Adrenal gland (tissue), 12 donors: ENCODE measurements around the gene EIF2S3. TPM values are rescaled to one million over a fixed set of nuclear protein-coding genes. Genes with fewer than 3 reads are reported as not detected.
"Not testable (repeated sequence)": the region's sequence is repeated elsewhere in the genome, so short reads cannot be mapped to it uniquely, and the experiment has no call there.

ENCODE experiments used
- DNase-seq, 7 donors: peaks; one replicate each; pipeline ENCODE4 v3.0.0-alpha.2; 2019 to 2020
- H3K27ac ChIP-seq, 5 donors: fragments of 200-600 bp; sonication (generic) in 4 of 5; 1 replicate in 3 of 5; 2 replicates in 2 of 5; pipeline versions ENCODE4 v1.5.1 to v1.8.0; 2016 to 2020; ENCODE audit warnings: mild to moderate bottlenecking in 1 of 5
- H3K27me3 ChIP-seq: fragments of 200-600 bp; 2 replicates; pipeline ENCODE4 v1.8.0; 2021
- H3K36me3 ChIP-seq, 2 donors: fragments of 200-600 bp; replicated peaks in 1 of 2; 1 replicate in 1 of 2; 2 replicates in 1 of 2; pipeline versions ENCODE4 v1.5.1 to v1.8.0; 2018 to 2022
- H3K4me1 ChIP-seq, 2 donors: fragments of 200-600 bp; replicated peaks in 1 of 2; 1 replicate in 1 of 2; 2 replicates in 1 of 2; pipeline versions ENCODE4 v1.5.1 to v1.8.0; 2018 to 2021
- H3K4me3 ChIP-seq, 4 donors: fragments of 200-600 bp; sonication (generic) in 3 of 4; one replicate each; pipeline ENCODE4 v1.5.1; 2016 to 2018
- H3K9me3 ChIP-seq, 3 donors: fragments of 200-600 bp; sonication (generic) in 1 of 3; replicated peaks in 1 of 3; 1 replicate in 2 of 3; 2 replicates in 1 of 3; pipeline versions ENCODE4 v1.5.1 to v1.8.0; 2016 to 2021
- POLR2A ChIP-seq, 2 donors: fragments of 450-650 bp; IDR thresholded peaks; one replicate each; pipeline ENCODE4 v1.6.1; 2017; ENCODE audit warnings: antibody characterized with exemption in 2 of 2, mild to moderate bottlenecking in 2 of 2, moderate library complexity in 1 of 2
- WGBS, 4 donors: extraction: QIAGEN DNeasy Blood & Tissue Kit in 2 of 4; methylation state at CpG; one replicate each; pipeline versions ENCODE4 v1.1.5 to v1.1.7; 2013 to 2017; 5-methylcytosine and 5-hydroxymethylcytosine counted together
- intact Hi-C, 2 donors: fragments of 100-400 bp; cut with DNase I; formaldehyde crosslinking; loops; one replicate each; pipeline versions ENCODE4 v1.14.1 to v1.15.0; 2022 to 2023
- polyA plus RNA-seq, 3 donors: library from polyadenylated mRNA; stranded (reverse); fragments of 200-250 nt in 2 of 3; fragments of 350-450 nt in 1 of 3; fragmentation: Illumina TruSeq in 1 of 3; extraction: RNeasy Lipid Tissue Mini Kit (QIAGEN cat#74804) in 1 of 3; gene quantifications; one replicate each; pipeline ENCODE4 v1.2.3, GENCODE V29; 2013 to 2014
- total RNA-seq, 9 donors: library from RNA; depleted of rRNA in 4 of 9; stranded (reverse); fragments of >200 nt in 4 of 9; fragments of 120-200 nt in 1 of 9; fragmentation: NEBNext Ultra II Directional in 1 of 9; extraction: Animal tissue kit (Norgen Biotek cat#: 25700) in 1 of 9; gene quantifications; one replicate each; pipeline versions ENCODE4 v1.1.0 to v1.2.4, GENCODE V29; 2013 to 2023
- TF ChIP-seq, protein P1 (sequence below), 6 experiments: fragments of 450-650 bp in 4 of 6; fragments of 200-600 bp in 2 of 6; sonication (generic) in 1 of 6; IDR thresholded peaks; 1 replicate in 5 of 6; 2 replicates in 1 of 6; pipeline versions ENCODE4 v1.5.1 to v1.8.0; 2016 to 2021; ENCODE audit warnings: antibody characterized with exemption in 6 of 6, mild to moderate bottlenecking in 2 of 6, moderate library complexity in 1 of 6
- donor health status: healthy with polysubstance abuse.
- donor health status: Bipolar disorder and iron deficiency.
- donor health status: DM: yes; HTN: yes; CAD: no.
- donor health status: DM: no; HTN: no; CAD: no.
- donor health status: DM: no; HTN: no; CAD: no.
- donor health status: DM: yes; HTN: yes; CAD: no.

EIF2S3 gene
- total and polyA plus RNA-seq, 12 donors = 49.1 to 185 (median 108) TPM

DNA sequence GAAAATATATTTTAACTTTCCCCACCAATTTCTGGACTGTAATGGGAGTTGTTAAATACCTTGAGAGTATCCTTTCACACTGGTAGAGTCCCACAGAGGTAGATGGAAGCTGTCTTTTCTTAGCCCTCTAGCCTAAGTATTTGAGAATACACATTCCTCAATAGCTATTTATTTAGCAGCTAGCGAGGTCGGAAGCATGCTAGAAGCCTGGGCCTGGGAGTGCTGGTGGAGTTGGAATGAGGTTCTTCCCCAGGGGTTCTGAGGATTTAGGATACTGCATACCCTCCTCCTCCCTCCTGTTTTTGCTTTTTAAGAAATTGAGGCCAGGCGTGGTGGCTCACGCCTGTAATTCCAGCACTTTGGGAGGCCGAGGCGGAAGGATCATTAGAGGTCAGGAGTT, 26.8 kb upstream of the EIF2S3 start:
- 82 to 99% (median 94%) methylated on average over 6 of the region's 6 CpGs for WGBS, 4 donors
- intact Hi-C loops = no loop called here
- TF ChIP-seq POLR2A (IDR thresholded peaks at IDR 0.05) = no peak
- TF ChIP-seq, protein P1, sequence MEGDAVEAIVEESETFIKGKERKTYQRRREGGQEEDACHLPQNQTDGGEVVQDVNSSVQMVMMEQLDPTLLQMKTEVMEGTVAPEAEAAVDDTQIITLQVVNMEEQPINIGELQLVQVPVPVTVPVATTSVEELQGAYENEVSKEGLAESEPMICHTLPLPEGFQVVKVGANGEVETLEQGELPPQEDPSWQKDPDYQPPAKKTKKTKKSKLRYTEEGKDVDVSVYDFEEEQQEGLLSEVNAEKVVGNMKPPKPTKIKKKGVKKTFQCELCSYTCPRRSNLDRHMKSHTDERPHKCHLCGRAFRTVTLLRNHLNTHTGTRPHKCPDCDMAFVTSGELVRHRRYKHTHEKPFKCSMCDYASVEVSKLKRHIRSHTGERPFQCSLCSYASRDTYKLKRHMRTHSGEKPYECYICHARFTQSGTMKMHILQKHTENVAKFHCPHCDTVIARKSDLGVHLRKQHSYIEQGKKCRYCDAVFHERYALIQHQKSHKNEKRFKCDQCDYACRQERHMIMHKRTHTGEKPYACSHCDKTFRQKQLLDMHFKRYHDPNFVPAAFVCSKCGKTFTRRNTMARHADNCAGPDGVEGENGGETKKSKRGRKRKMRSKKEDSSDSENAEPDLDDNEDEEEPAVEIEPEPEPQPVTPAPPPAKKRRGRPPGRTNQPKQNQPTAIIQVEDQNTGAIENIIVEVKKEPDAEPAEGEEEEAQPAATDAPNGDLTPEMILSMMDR (IDR thresholded peaks at IDR 0.05) = no peak

GRCh38 chrX:24030597-24030996, 24.2 kb upstream of the EIF2S3 start:
- H3K27me3 ChIP-seq = peaks cover 17% of the 10 kb centered on the region
- 73 to 83% (median 79%) methylated on average over 5 of the region's 5 CpGs for WGBS, 4 donors
- TF ChIP-seq POLR2A (IDR thresholded peaks at IDR 0.05) = no peak
- TF ChIP-seq, protein P1 (IDR thresholded peaks at IDR 0.05) = no peak
- intact Hi-C loops = no loop called here
- H3K9me3 ChIP-seq = no peaks in the 10 kb centered on the region
- H3K36me3 ChIP-seq = no peaks in the 10 kb centered on the region
- DNase-seq = no peak
- H3K4me1 ChIP-seq = no peaks in the 10 kb centered on the region
- no peak overlapping the region for H3K4me3 ChIP-seq
- H3K27ac ChIP-seq = no peak overlapping the region

More for the DNA sequence above, 26.8 kb upstream of the EIF2S3 start:
- Histone ChIP-seq H3K27ac (no peak overlapping the region), H3K9me3 (no peaks in the 10 kb centered on the region), H3K4me1 (no peaks in the 10 kb centered on the region), H3K4me3 (no peak overlapping the region), H3K27me3 (peaks cover 12% of the 10 kb centered on the region), H3K36me3 (no peaks in the 10 kb centered on the region)
- no peak for DNase-seq

- Histone ChIP-seq H3K4me3 (no peak overlapping the region), H3K27ac (no peak overlapping the region), H3K4me1 (no peaks in the 10 kb centered on the region), H3K36me3 (no peaks in the 10 kb centered on the region), H3K9me3 (no peaks in the 10 kb centered on the region), H3K27me3 (peaks cover 8% of the 10 kb centered on the region)
- WGBS, 4 donors = 67 to 83% (median 75%) methylated on average over 1 to 5 of the region's 5 CpGs
- no peak for TF ChIP-seq POLR2A (IDR thresholded peaks at IDR 0.05)
- TF ChIP-seq, protein P1 (IDR thresholded peaks at IDR 0.05) = no peak
- intact Hi-C loops = no loop called here
- DNase-seq = no peak
Measured at GRCh38 chrX:24034485-24034884, 20.3 kb upstream of the EIF2S3 start.

GRCh38 chrX:24037729-24038128, 17.0 kb upstream of the EIF2S3 start:
- no peak overlapping the region for H3K4me3 ChIP-seq
- no peak for DNase-seq
- H3K4me1 ChIP-seq = no peaks in the 10 kb centered on the region
- intact Hi-C loops = no loop called here
- no peak for TF ChIP-seq POLR2A (IDR thresholded peaks at IDR 0.05)
- TF ChIP-seq, protein P1 (IDR thresholded peaks at IDR 0.05) = no peak
- 63 to 81% (median 69%) methylated on average over 2 to 4 of the region's 4 CpGs for WGBS, 4 donors
- H3K9me3 ChIP-seq = no peaks in the 10 kb centered on the region
- no peak overlapping the region for H3K27ac ChIP-seq
- H3K36me3 ChIP-seq = no peaks in the 10 kb centered on the region
- peaks cover 5% of the 10 kb centered on the region for H3K27me3 ChIP-seq

GRCh38 chrX:24046060-24046459, 8.7 kb upstream of the EIF2S3 start:
- H3K4me3 ChIP-seq, H3K27me3 ChIP-seq, H3K36me3 ChIP-seq, H3K27ac ChIP-seq, H3K4me1 ChIP-seq, DNase-seq, H3K9me3 ChIP-seq, intact Hi-C loops: not testable (repeated sequence)

DNA sequence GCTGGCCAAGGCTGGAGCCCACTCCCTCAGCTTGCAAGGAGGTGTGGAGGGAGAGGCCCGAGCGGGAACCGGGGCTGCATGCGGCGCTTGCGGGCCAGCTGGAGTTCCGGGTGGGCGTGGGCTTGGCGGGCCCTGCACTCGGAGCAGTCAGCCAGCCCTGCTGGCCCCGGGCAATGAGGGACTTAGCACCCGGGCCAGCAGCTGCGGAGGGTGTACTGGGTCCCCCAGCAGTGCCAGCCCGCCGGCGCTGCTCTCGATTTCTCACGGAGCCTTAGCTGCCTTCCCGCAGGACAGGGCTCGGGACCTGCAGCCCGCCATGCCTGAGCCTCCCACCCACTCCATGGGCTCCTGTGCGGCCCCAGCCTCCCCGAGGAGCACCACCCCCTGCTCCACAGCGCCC, 5.1 kb upstream of the EIF2S3 start:
- H3K4me3 ChIP-seq, DNase-seq, H3K36me3 ChIP-seq, H3K27ac ChIP-seq, H3K4me1 ChIP-seq, intact Hi-C loops, H3K9me3 ChIP-seq, H3K27me3 ChIP-seq: not testable (repeated sequence)
- 93 to 94% methylated on average over 14 to 24 of the region's 24 CpGs; no CpG with 5 or more reads in 2 of the 4 donors for WGBS, 4 donors

DNA sequence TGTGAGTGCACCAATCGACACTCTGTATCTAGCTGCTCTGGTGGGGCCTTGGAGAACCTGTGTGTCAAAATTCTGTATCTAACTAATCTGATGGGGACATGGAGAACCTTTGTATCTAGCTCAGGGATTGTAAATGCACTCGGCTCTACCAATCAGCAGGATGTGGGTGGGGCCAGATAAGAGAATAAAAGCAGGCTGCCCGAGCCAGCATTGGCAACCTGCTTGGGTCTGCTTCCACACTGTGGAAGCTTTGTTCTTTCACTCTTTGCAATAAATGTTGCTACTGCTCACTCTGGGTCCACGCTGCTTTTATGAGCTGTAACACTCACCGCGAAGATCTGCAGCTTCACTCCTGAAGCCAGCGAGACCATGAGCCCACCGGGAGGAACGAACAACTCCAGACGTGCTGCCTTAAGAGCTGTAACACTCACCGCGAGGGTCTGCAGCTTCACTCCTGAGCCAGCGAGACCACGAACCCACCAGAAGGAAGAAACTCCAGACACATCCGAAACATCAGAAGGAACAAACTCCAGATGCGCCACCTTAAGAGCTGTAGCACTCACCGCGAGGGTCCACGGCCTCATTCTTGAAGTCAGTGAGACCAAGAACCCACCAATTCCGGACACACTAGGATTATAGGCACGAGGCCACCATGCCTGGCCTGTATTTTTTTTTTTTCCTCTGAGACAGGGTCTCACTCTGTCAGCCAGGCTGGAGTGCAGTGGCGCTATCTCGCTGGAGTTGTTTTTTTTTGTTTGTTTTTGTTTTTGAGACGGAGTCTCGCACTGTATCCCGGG, 4.0 kb upstream of the EIF2S3 start:
- H3K9me3 ChIP-seq, H3K27ac ChIP-seq, H3K4me1 ChIP-seq, H3K27me3 ChIP-seq, H3K36me3 ChIP-seq, intact Hi-C loops, H3K4me3 ChIP-seq, DNase-seq: not testable (repeated sequence)
- WGBS, 4 donors = 78 to 83% (median 81%) methylated on average over 14 to 26 of the region's 26 CpGs
